Activated CD4-positive, alpha-beta T cell treated with anti-CD3 and anti-CD28 coated beads, Interleukin-2, amount 50 U/mL, for 4 hours (primary cell): Measurements from ENCODE around the gene FN1.

Experiments used
- DNase-seq, 2 experiments: peaks; one replicate each; pipeline ENCODE4 v3.0.0-alpha.2; 2020

FN1 gene

DNA sequence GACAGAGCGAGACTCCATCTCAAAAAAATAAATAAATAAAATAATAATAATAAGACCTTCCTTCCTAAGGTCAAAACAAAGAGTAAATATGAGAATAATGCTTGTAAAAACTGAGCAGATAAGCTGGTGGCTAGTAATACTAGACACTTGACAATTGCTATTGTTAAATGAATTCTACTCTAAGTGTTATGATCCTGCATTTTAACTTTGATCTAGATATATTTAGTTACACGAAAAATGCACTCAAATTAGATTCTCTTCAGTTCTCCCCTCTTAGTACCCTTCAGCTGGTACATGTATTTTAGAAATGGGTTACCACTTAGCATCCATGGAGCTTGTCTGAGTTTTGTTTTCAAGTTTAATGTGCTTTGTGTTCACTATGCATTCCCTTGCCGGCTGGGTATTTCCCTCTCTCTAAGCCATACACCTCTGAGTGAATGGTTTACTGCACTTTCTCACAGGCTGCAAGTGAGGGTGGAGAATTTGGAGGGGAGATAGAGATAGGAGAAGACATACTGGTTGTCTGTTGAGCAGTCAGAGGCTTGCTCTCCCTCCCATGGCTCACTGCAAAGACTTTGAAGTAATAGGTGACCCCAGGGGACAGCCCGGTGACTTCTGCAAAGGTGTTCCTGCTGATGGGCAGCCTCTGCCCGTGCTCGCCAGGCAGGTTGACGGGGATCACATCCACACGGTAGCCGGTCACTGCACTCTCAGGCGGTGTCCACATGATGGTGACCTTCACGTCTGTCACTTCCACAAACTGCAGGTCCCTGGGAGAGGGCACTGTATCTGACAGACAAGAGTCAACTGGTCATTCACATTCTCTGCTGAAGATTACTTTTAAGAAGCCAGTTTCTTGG, 29.9 kb downstream of the FN1 start:
- no peak for DNase-seq

GRCh38 chr2:215404348-215405012, 31.4 kb downstream of the FN1 start:
- no peak for DNase-seq

GRCh38 chr2:215403441-215404347, 32.2 kb downstream of the FN1 start:
- no peak for DNase-seq

- no peak for DNase-seq
These were observed 33.9 kb downstream of the FN1 start for GRCh38 chr2:215401896-215402379.

- DNase-seq: no peak
These were observed 36.7 kb downstream of the FN1 start for GRCh38 chr2:215399067-215399716.

GRCh38 chr2:215397632-215398341, 38.1 kb downstream of the FN1 start:
- DNase-seq: no peak

DNA sequence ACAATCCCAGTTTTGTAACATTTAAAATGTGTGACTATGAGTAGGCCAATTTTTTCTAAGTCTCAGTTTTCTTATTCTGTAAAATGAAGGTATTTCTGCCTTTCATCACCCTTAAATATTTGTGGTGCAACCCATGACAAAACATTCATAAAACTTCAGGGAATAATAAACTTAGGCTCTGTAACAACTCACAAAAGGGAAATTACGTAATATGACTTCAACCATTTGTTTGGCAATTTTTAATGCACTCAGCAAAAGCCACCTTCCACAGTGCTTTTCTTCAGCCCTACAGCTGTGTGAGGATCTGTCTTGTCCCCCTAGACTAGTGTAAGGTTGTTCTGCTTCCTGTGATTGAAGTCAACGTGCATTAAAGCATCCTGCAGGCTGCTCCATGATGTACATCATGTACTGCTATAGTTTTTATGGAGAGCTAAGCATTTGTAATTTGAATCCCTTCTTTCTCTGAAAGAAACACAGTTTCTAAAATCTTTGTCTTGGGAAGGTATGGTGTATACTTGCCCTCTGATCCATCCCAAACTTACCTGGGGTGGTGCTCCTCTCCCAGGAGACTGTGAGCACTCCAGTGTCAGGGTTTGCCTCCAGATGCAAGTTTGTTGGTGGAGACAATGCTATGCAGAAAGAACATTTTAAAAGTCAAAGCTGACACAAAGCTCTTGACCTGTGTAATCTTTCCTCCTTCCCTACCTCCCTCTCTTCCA, 39.1 kb downstream of the FN1 start:
- no peak for DNase-seq

DNA sequence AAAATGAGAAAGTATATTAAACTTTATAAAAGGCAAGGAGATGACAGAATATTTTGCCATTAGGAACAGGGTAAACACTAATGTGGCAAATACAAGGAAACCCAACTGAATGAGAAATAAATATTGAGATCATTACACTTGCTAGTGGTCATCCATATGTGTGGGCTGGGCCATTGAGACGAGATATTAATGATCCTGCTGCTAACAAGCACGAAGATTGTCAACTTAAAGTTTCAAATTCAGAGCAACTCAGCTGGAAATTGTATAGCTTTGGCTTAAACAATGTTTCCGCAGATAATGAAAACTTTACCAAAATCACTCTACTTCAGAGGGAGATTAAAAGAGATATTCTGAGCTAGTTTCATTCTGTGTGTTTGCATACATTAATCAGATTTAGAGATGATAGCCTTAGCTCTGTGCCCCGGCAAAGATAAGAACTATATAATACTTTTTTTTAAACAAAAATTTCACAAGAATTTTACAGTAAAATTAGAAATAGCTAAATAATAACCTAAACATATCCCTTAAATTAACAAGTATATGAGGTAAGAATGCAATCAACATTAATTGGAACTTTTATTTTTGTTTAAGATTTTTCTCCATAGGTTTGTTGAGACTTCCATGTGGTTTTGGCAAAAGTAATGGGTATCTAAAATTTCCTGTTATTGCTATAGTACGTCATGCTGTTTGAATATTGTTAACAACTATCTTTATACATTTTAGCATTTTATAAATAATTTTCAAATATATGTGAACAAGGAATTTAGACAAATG, 40.0 kb downstream of the FN1 start:
- DNase-seq: no peak

DNA sequence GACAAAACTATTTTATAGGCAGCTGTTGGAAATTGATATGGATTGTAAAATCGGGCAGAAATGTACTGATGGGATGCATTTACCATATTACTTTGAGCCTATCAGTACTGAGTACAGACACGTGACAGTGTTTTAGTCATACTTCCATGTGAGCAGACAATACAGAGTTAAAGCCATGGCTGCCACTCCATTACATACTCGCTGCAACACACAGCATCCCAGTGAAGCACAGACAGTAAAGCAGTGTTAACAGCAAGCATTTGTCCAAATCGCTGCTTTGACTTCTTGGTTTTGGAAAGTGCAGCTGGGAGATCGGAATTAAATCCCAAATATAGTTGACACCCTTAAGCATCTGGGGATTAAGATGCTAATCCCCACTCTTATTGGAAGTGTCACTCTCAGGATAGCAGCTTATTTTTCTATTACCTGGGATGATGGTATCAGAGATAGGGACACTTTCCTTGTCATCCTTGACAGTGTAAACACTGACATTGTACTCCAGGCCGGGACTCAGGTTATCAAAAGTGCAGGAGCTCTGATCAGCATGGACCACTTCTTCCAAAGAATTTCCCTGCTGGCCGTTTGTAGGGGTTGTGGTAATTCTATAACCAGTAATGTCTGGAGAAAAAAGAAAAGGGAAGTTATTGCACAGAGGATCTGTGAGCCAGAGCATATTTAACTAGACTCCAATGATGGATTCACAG, 41.6 kb downstream of the FN1 start:
- DNase-seq: no peak

GRCh38 chr2:215392687-215393270, 43.1 kb downstream of the FN1 start:
- DNase-seq: no peak

GRCh38 chr2:215392164-215392563, 43.7 kb downstream of the FN1 start:
- DNase-seq: no peak

GRCh38 chr2:215391531-215391930, 44.3 kb downstream of the FN1 start:
- DNase-seq: no peak

GRCh38 chr2:215390550-215390913, 45.3 kb downstream of the FN1 start:
- no peak for DNase-seq

- no peak for DNase-seq
These were observed 47.7 kb downstream of the FN1 start for GRCh38 chr2:215388002-215388728.

- no peak for DNase-seq
These were observed 49.3 kb downstream of the FN1 start for GRCh38 chr2:215386566-215386965.

DNA sequence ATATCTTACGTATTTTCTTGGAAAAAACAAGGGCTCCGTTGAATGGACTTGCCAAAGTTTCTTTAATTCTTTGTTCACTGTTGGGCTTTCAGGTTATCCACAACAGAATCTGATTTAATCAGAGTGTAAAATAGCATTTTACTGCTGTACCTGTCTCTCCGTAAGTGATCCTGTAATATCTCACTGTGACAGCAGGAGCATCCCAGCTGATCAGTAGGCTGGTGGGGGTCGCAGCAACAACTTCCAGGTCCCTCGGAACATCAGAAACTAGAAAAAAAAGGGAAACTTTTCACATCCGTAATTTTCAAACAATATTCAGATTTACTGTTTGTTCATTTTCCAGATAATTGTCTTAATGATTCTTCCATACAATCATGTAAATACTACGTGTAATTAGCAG, 51.2 kb downstream of the FN1 start:
- DNase-seq: no peak

- no peak for DNase-seq
These were observed 52.1 kb downstream of the FN1 start for GRCh38 chr2:215383652-215384279.

DNA sequence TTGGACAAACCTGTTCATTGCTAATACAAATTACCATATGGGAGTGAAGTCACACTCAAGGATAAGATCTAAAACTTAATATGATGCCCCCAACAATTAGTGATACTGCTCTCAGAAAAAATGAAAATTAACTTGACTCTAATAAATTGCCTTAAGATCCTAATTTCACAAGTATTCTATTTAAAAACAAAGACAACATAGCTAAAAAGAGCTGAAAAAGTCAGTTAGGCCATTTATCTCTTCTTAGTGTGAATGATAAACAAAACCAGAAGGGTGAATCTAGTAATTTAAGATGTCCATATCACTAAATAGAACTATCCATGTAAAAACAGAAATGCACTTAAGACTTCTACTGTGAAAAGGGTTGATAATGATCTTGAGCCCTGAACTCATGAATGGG, 53.4 kb downstream of the FN1 start:
- no peak for DNase-seq
